Stimulated activated CD4-positive, alpha-beta T cell treated with anti-CD3 and anti-CD28 coated beads, TNF-alpha, amount 100 ng/mL, for 1 hour (primary cell): ENCODE results near the gene PTPRN2.

Experiments used
- DNase-seq, 3 donors: peaks; one replicate each; pipeline ENCODE4 v3.0.0-alpha.2; 2020; ENCODE audit warnings: low read depth in 3 of 3, low spot score in 1 of 3

PTPRN2 gene

GRCh38 chr7:157612009-157612663 lies 975.5 kb downstream of the PTPRN2 start:
- no peak for DNase-seq

DNA sequence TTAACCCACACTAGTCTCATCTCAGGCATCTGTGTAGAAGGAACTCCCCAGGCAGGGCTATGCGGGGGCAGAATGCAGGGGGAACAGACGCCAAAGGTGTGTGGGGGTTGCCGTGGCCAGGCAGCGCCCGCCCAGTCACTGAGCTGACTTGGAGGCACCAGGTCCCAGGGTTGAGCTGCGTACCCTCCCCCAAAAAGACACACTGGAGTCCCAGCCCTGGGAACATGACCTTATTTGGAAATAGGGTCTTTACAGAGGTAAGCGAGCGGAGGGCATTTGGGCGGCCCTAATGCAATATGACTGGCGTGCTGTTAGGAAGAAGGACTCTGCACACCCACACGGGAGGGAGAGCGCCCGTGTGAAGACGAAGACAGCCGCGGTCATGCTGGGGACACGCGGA lies 976.3 kb downstream of the PTPRN2 start:
- no peak for DNase-seq

DNA sequence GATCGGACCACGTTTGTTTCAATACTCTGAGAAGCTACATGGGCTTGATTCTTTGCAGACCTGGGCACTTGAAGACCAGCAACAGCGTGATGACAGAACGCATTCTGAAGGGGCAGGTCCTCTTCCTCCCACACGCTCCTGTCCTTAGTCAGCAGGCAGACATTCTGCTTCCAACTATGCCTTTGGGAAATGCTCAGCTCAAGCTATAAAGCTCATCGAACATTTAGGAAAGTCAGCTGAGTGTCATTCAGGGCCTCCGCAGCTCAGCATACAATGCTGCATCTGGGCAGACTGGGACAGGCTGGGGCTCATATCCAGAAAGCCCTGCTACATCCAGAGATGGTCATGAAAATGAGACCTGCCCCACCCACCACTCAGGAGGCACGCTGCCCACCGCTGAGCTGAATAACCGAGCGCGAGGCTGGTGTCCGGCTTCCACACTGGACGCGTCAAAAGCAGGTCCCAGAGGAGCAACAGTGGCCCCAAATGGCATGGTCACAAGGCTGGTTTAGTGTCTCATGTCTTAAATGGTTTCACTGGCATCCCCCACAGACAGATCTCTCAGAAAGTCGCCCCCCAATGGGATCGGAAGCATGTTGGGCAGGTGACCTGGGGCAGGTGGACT lies 976.8 kb downstream of the PTPRN2 start:
- DNase-seq: no peak

GRCh38 chr7:157609932-157610640 lies 977.5 kb downstream of the PTPRN2 start:
- DNase-seq: no peak

- no peak for DNase-seq
These were observed 978.1 kb downstream of the PTPRN2 start for GRCh38 chr7:157609516-157609915.

GRCh38 chr7:157607218-157607617 lies 980.4 kb downstream of the PTPRN2 start:
- no peak for DNase-seq

DNA sequence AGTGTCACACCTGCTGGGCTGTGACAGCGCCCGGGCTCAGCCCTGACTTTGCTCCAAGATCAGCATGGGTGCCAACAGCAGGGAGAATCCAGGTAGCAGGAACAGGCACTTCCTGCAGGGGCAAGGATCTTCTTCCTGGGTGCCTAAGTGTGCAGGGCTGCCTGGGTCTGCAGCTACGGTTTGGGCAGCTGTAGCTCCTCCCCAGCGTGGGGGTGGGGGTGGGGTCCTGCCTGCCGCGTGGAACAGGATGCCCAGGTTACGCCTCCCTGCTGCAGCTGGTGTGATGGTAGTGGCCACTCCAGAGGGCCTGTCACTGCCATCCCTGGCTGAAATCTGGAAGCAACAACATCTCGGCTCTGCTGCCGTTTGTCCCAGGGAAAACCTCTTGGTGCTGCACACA lies 981.5 kb downstream of the PTPRN2 start:
- no peak for DNase-seq

- no peak for DNase-seq
These were observed 982.0 kb downstream of the PTPRN2 start for GRCh38 chr7:157605638-157606037.

DNA sequence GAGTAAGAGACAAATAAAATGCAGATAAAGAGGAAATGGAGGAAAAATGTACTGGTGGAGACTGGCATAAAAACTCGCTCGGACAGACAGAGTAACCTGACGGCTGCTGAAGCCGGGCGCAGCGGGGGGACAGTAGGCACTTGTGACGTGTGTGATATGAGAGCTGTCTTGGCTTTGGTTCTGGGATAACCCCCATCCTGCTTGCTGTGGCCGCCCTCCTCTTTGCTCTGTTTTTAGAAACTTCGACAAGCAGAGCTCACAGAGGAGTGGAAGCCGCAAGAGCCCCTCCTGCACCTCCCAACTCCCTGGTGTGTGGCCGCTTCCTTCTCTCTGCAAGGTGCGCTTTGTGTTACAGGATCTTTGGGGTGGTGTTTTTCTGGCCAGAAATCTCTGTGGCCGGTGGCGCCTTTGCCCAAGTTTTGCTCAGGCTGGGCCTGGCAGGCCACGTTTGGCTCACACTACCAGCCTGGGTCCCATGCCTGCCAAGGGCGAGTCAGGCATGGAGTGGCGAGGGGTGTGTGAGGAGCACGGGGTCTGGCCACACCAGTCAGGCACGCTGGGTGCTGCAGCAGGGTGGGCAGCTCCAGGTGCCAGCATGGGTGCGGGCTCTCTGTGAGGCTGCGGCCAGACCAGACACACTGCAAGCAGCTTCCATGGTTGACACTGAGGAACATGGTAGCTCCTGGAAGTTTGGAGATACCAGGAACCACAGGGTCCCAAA lies 982.8 kb downstream of the PTPRN2 start:
- no peak for DNase-seq

DNA sequence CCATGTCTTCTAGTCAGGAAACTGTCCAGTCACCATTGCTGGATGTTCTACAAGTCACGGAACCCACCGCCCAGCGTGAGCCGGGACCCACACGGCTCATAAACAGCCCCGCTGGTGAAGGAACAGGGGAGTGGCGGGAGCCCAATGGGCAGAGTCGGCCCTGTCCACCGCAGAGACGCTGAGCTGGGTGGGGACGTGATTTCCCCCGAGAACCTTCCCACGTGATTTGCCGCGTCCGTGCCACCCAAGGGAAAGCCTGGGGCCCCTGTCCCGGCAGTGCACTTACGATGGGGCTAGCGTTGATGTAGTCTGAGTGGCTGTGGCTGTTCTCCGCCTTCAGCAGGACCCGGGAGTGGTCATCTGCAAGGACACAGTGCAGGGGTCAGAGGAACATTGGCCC lies 983.9 kb downstream of the PTPRN2 start:
- DNase-seq: no peak

DNA sequence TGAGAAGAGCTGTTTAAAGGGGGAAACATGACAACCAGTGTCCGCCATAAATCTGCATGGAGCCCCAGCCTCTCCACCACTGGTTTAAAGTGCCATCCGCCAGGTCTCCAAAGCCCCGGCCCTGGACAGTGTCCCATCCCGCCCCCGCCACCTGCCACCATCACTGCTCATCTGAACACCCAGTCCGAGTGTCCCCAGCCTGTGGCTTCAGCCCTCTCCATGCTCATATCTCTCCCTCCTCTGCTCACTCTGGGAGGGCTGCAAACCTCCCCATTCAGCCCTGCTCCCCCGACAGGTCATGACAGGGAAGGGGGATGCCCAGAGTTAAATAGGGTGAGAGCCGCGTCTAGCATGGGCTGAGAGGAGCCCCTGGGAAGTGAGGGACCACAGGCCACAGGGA lies 984.6 kb downstream of the PTPRN2 start:
- DNase-seq: no peak

GRCh38 chr7:157602581-157602980 lies 985.0 kb downstream of the PTPRN2 start:
- DNase-seq: no peak

DNA sequence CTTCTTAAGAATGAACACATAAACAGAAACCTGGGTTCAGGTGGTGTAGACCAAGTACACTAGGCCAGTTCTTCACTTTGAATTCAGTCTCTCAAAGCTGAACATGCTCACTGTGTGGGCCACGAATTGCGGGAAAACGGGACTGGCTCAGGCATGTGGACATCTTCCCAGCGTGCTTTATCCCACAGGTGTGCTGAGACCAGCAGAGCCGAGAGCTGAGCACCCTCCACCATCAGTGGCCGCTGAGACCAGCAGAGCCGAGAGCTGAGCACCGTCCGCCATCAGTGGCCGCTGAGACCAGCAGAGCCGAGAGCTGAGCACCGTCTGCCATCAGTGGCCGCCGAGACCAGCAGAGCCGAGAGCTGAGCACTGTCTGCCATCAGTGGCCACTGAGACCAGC lies 985.5 kb downstream of the PTPRN2 start:
- no peak for DNase-seq

DNA sequence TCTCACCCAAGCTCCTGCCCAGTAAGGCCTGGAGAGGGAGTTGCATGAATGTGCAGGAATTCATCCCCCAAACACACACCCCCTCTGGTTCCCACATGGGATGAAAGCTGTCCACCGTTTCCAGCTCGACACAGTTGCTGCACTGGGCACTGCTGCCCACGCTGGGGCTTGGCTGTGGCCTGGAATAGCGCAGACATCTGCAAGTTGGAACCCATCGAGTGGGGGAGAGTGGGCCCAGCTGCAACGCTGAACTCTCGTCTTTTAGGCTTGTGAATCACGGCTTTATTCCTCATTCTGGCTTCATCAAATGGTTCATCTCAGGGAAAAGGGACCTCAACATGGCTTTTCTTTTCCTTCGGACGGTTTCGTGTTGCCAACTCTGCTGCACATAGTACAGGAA lies 986.1 kb downstream of the PTPRN2 start:
- DNase-seq: no peak

DNA sequence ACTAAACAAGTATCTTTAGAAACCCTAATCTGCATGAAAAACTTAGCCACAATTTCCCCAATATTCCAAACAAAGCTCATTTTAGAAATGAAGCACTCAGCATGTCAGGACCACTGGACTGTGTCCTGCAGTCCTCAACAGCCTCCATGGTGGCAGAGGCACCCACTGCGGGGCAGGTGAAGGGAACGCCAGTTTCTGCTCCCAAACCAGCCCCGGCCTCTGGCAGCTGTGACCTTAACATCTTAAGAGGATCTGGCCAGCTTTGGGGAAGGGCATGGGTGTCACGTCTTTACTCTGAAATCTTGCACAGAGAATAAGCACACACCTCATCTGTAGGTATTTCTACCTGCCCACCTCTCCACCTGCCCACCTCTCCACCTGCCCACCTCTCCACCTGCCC lies 988.1 kb downstream of the PTPRN2 start:
- DNase-seq: no peak

- no peak for DNase-seq
These were observed 990.1 kb downstream of the PTPRN2 start for GRCh38 chr7:157597562-157597961.

DNA sequence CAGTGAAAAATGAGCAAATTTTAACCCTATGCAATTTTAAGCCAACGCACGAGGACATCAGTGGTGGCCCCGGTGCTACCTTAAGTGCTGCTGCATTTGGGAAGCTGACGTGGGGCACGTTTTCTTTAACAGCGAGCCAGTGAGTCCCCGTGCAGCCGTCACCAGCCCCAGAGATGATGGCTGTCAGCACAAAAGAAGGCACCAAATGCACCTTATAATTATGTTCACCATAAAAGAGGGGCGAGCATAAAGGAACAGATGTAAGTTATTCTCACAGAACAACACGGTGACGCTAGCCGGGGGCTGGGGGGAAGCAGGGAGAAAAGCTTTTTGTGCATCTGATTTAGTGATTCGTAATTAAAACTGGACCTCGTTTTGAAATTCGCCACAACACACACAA lies 990.7 kb downstream of the PTPRN2 start:
- no peak for DNase-seq

DNA sequence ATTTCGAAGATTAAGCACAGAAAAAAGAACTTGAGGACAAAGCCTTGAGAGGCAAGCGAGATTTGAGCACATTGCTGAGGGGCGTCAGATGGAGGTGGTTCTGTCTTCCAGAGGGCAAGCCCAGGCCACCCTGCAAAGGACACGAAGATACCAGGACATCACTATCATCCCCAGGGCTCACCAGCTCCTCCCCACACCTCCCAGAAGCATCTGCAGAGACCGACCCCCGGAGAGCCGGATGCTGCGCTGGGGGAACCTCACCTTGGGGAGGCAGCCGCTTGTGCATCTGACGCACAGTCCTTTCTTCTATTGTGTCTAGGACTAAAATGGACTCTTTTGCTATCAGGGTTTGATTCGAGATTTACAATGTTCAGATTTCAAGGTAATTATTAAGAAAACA lies 991.2 kb downstream of the PTPRN2 start:
- no peak for DNase-seq

GRCh38 chr7:157596026-157596425 lies 991.6 kb downstream of the PTPRN2 start:
- no peak for DNase-seq

DNA sequence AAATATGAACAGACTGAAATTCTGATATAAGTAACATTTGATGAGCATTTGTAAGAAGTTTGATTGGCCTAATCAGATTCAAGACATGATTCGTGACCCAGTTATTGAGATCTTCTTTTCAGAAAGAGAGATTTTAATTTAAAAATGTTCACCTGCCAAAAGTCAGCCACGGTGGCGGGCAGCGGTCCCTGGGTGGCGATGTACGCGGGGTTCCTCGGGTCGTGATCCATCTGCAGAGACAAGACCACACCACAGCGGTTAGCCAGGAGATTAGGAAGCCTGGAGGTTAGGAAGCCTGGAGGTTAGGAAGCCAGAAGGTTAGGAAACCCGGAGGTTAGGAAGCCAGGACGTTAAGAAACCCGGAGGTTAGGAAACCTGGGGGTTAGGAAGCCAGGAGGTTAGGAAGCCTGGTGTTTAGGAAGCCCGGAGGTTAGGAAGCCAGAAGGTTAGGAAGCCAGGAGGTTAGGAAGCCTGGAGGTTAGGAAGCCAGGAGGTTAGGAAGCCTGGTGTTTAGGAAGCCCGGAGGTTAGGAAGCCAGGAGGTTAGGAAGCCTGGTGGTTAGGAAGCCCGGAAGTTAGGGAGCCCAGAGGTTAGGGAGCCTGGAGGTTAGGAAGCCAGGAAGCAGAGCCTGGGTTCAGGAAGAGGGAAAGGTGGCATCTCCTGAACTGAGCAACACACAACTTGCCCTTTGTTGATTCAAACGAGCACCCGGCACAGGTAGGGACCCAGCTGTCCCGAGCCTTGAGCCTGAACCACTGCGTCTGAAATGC lies 992.4 kb downstream of the PTPRN2 start:
- DNase-seq: no peak

GRCh38 chr7:157594306-157594705 lies 993.3 kb downstream of the PTPRN2 start:
- DNase-seq: no peak
